Measurements from ENCODE around the gene TNFSF4. TPM values are rescaled to one million over a fixed set of nuclear protein-coding genes. Genes with fewer than 3 reads are reported as not detected.
"Not testable (repeated sequence)": the region's sequence is repeated elsewhere in the genome, so short reads cannot be mapped to it uniquely, and the experiment has no call there.

Gene TNFSF4
- total RNA-seq, 3 donors from 2014 or later: 0.82 to 2.1 (median 0.89) TPM

- DNase-seq: no peak
- Histone ChIP-seq H3K4me1 (ENCODE audit: low read depth) (no peaks in the 10 kb centered on the region), H3K4me3 (no peak overlapping the region), H3K36me3 (ENCODE audit: low read depth) (no peaks in the 10 kb centered on the region), H3K9me3 (no peaks in the 10 kb centered on the region)
- intact Hi-C loops (cut with DNase I, micrococcal nuclease): no loop called here
- ATAC-seq: no peak
- TF ChIP-seq CTCF (IDR thresholded peaks at IDR 0.05): no peak
These were observed 27.8 kb upstream of the TNFSF4 start for GRCh38 chr1:173234899-173235298.

- H3K4me3 ChIP-seq; DNase-seq; ATAC-seq; intact Hi-C loops (cut with DNase I, micrococcal nuclease); H3K9me3 ChIP-seq; H3K36me3 ChIP-seq (ENCODE audit: low read depth); H3K4me1 ChIP-seq (ENCODE audit: low read depth): not testable (repeated sequence)
These were observed 27.3 kb upstream of the TNFSF4 start for GRCh38 chr1:173234434-173234833.

GRCh38 chr1:173229031-173229430, 21.9 kb upstream of the TNFSF4 start:
- H3K36me3 ChIP-seq (ENCODE audit: low read depth); DNase-seq; H3K9me3 ChIP-seq; ATAC-seq; H3K4me3 ChIP-seq; H3K4me1 ChIP-seq (ENCODE audit: low read depth): not testable (repeated sequence)
- intact Hi-C loops (cut with DNase I, micrococcal nuclease): loop anchor here in 1 of 2 donors (10.0 kb wide), 1 partner anchor 56 kb away; no protein-coding TSS in a partner anchor

- no peaks in the 10 kb centered on the region for H3K9me3 ChIP-seq
These were observed 17.8 kb upstream of the TNFSF4 start for GRCh38 chr1:173224949-173225348.

GRCh38 chr1:173224280-173224892, 17.3 kb upstream of the TNFSF4 start:
- H3K4me1 ChIP-seq (ENCODE audit: low read depth): no peaks in the 10 kb centered on the region
- no peak for ATAC-seq
- TF ChIP-seq CTCF (IDR thresholded peaks at IDR 0.05): no peak
- no peaks in the 10 kb centered on the region for H3K36me3 ChIP-seq (ENCODE audit: low read depth)
- intact Hi-C loops (cut with DNase I, micrococcal nuclease): loop anchor here in 1 of 2 donors (10.0 kb wide), 1 partner anchor 60 kb away; no protein-coding TSS in a partner anchor
- H3K9me3 ChIP-seq: no peaks in the 10 kb centered on the region
- DNase-seq: no peak
- no peak overlapping the region for H3K4me3 ChIP-seq

More at GRCh38 chr1:173224949-173225348, 17.8 kb upstream of the TNFSF4 start:
- no peaks in the 10 kb centered on the region for H3K4me1 ChIP-seq (ENCODE audit: low read depth)
- H3K36me3 ChIP-seq (ENCODE audit: low read depth): no peaks in the 10 kb centered on the region
- no peak for ATAC-seq
- no peak overlapping the region for H3K4me3 ChIP-seq
- DNase-seq: no peak
- intact Hi-C loops (cut with DNase I, micrococcal nuclease): loop anchor here in 1 of 2 donors (10.0 kb wide), 1 partner anchor 60 kb away; no protein-coding TSS in a partner anchor
- no peak for TF ChIP-seq CTCF (IDR thresholded peaks at IDR 0.05)

GRCh38 chr1:173223031-173223380, 15.9 kb upstream of the TNFSF4 start:
- ATAC-seq: no peak
- H3K4me3 ChIP-seq: no peak overlapping the region
- no peak for DNase-seq
- no peaks in the 10 kb centered on the region for H3K36me3 ChIP-seq (ENCODE audit: low read depth)
- intact Hi-C loops (cut with DNase I, micrococcal nuclease): loop anchor here in 1 of 2 donors (10.0 kb wide), 1 partner anchor 62 kb away; no protein-coding TSS in a partner anchor
- no peaks in the 10 kb centered on the region for H3K9me3 ChIP-seq
- H3K4me1 ChIP-seq (ENCODE audit: low read depth): no peaks in the 10 kb centered on the region
- no peak for TF ChIP-seq CTCF (IDR thresholded peaks at IDR 0.05)
